ENCODE data around the gene MRPS22.

Gene MRPS22

GRCh38 chr3:139307601-139308555 lies 35.9 kb upstream of the MRPS22 start:
- H3K27me3 Mint-ChIP-seq, result no peaks in the 10 kb centered on the region
- H3K27ac Mint-ChIP-seq, result no peak overlapping the region
- no peaks in the 10 kb centered on the region for H3K4me1 Mint-ChIP-seq (ENCODE audit: low read depth)
- H3K36me3 Mint-ChIP-seq, result no peaks in the 10 kb centered on the region
- no peak overlapping the region for H3K4me3 Mint-ChIP-seq
- H3K9me3 Mint-ChIP-seq (ENCODE audit: low read depth), result no peaks in the 10 kb centered on the region

DNA sequence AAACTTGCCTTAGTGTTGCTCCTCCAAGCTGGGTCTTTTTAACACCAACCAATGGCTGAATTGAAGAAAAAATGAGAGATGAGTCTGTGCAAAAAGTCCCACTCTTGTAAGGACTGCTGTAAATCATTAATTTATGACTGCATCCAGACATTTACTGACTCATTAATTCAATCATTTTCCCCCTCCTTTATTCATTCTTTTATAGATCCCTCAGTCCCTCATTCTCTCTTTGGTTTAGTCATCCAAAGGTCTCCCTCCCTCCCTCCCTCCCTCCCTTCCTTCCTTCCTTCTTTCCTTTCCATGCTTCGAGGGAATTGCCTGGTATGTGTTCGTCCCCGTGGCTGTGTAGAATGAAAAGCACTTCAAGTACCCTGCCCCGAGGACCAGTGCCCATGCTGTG lies 35.3 kb upstream of the MRPS22 start:
- H3K4me3 Mint-ChIP-seq, result no peak overlapping the region
- no peaks in the 10 kb centered on the region for H3K36me3 Mint-ChIP-seq
- H3K9me3 Mint-ChIP-seq (ENCODE audit: low read depth), result no peaks in the 10 kb centered on the region
- H3K27me3 Mint-ChIP-seq, result no peaks in the 10 kb centered on the region
- no peak overlapping the region for H3K27ac Mint-ChIP-seq
- H3K4me1 Mint-ChIP-seq (ENCODE audit: low read depth), result no peaks in the 10 kb centered on the region

DNA sequence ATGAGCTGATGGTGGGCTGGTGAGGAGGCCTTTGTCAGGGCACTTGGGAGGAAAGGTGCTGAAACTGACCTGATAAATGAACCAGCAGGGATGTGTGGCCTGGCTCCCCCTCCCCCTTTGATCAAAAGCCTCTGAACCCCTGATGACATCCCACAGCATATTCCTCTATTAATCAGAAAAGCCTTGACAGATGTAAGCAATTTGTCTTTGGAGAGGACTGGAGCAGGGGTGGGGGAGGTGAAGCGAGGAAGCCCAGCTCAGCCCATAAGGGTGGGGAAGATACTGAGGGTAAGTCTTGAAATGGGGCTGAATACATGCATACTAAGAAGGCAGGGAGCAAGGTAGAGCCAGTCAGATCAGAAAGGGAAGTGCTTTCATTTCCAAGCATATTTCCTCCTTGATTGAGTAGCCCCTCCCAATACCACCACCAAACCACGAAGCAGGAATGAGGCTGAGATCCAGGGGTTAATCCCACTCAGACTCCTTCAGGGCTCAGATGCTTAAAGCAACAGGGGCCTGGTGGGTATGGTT lies 34.7 kb upstream of the MRPS22 start:
- no peak overlapping the region for H3K27ac Mint-ChIP-seq
- no peaks in the 10 kb centered on the region for H3K27me3 Mint-ChIP-seq
- H3K4me3 Mint-ChIP-seq, result no peak overlapping the region
- H3K4me1 Mint-ChIP-seq (ENCODE audit: low read depth), result no peaks in the 10 kb centered on the region
- no peaks in the 10 kb centered on the region for H3K9me3 Mint-ChIP-seq (ENCODE audit: low read depth)
- no peaks in the 10 kb centered on the region for H3K36me3 Mint-ChIP-seq

DNA sequence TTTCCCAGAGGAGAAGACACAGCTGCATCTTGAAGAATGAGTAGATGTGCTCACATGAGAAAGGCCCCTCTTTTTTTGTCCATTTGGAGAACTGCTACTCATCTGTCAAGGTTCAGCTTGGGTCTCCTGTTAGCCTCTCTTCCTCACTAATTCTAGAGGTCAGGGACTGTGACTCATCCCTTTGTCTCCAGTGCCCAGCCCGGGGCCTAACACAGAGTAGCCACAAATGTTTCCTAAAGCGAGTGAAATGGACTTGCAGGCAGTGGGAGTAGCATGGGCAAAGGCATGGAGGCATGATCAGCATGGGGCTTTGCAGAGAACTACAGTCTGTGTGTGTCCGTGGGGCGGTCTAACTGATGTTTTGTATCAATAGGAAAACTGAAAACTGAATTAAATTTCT lies 33.9 kb upstream of the MRPS22 start:
- Mint-ChIP-seq H3K27ac (no peak overlapping the region), H3K4me1 (ENCODE audit: low read depth) (no peaks in the 10 kb centered on the region), H3K27me3 (no peaks in the 10 kb centered on the region), H3K36me3 (no peaks in the 10 kb centered on the region), H3K4me3 (no peak overlapping the region), H3K9me3 (ENCODE audit: low read depth) (no peaks in the 10 kb centered on the region)

GRCh38 chr3:139310474-139310933 lies 33.3 kb upstream of the MRPS22 start:
- H3K9me3 Mint-ChIP-seq (ENCODE audit: low read depth), result no peaks in the 10 kb centered on the region
- no peaks in the 10 kb centered on the region for H3K36me3 Mint-ChIP-seq
- H3K27ac Mint-ChIP-seq, result no peak overlapping the region
- peaks cover under 1% of the 10 kb centered on the region for H3K27me3 Mint-ChIP-seq
- H3K4me1 Mint-ChIP-seq (ENCODE audit: low read depth), result no peaks in the 10 kb centered on the region
- H3K4me3 Mint-ChIP-seq, result no peak overlapping the region

DNA sequence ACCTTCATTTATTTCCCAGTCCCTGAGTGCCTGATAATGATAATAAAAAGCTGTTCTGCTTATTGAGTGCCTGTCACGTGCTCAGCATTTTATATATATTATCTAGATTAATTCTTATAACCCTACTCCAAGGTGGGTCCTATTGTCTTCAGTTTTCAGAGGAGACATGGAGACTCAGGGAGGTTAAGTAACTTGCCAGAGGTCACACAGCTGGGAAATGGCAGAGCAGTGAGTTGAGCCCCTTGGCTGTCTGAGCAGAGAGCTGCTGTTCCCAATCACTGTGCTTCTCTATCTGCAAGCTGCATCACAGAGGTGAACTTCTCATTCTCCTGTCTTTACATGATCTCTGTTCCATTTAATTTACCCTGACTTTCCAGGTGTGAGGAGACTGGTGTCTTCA lies 32.3 kb upstream of the MRPS22 start:
- Mint-ChIP-seq H3K4me3 (no peak overlapping the region), H3K4me1 (ENCODE audit: low read depth) (no peaks in the 10 kb centered on the region), H3K9me3 (ENCODE audit: low read depth) (no peaks in the 10 kb centered on the region), H3K27ac (no peak overlapping the region), H3K36me3 (no peaks in the 10 kb centered on the region), H3K27me3 (peaks cover 4% of the 10 kb centered on the region)

DNA sequence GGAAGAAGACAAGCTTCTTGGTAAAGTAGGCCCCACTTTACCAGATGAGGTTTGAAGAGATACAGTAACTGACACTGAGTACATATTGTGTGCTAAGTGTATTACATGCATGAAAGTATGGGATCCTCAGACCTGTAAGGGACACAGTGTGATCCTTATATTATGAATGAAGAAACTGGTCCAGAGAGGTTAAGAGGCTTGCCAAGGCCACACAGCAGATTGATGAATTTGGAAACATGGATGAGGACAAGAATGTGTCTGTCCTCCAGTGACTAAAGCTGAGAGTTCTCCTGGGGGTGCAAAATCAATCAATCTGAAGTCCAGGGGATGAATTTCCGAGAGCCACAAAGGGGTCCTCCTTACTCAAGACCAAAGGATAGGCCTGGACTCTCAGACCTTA lies 31.4 kb upstream of the MRPS22 start:
- Mint-ChIP-seq H3K27ac (no peak overlapping the region), H3K4me3 (no peak overlapping the region), H3K9me3 (ENCODE audit: low read depth) (no peaks in the 10 kb centered on the region), H3K27me3 (peaks cover 4% of the 10 kb centered on the region), H3K4me1 (ENCODE audit: low read depth) (no peaks in the 10 kb centered on the region), H3K36me3 (no peaks in the 10 kb centered on the region)

GRCh38 chr3:139312959-139313358 lies 30.9 kb upstream of the MRPS22 start:
- no peaks in the 10 kb centered on the region for H3K9me3 Mint-ChIP-seq (ENCODE audit: low read depth)
- H3K27ac Mint-ChIP-seq, result no peak overlapping the region
- peaks cover 4% of the 10 kb centered on the region for H3K27me3 Mint-ChIP-seq
- no peak overlapping the region for H3K4me3 Mint-ChIP-seq
- no peaks in the 10 kb centered on the region for H3K4me1 Mint-ChIP-seq (ENCODE audit: low read depth)
- no peaks in the 10 kb centered on the region for H3K36me3 Mint-ChIP-seq

- no peaks in the 10 kb centered on the region for H3K4me1 Mint-ChIP-seq (ENCODE audit: low read depth)
- H3K36me3 Mint-ChIP-seq, result no peaks in the 10 kb centered on the region
- H3K27ac Mint-ChIP-seq, result no peak overlapping the region
- no peaks in the 10 kb centered on the region for H3K9me3 Mint-ChIP-seq (ENCODE audit: low read depth)
- no peak overlapping the region for H3K4me3 Mint-ChIP-seq
- H3K27me3 Mint-ChIP-seq, result peaks cover 4% of the 10 kb centered on the region
Measured at GRCh38 chr3:139313921-139314320, 29.9 kb upstream of the MRPS22 start.

GRCh38 chr3:139317215-139317614 lies 26.6 kb upstream of the MRPS22 start:
- no peaks in the 10 kb centered on the region for H3K36me3 Mint-ChIP-seq
- H3K4me3 Mint-ChIP-seq, result no peak overlapping the region
- peaks cover 4% of the 10 kb centered on the region for H3K27me3 Mint-ChIP-seq
- no peak overlapping the region for H3K27ac Mint-ChIP-seq
- H3K9me3 Mint-ChIP-seq (ENCODE audit: low read depth), result no peaks in the 10 kb centered on the region
- H3K4me1 Mint-ChIP-seq (ENCODE audit: low read depth), result no peaks in the 10 kb centered on the region

- H3K4me1 Mint-ChIP-seq (ENCODE audit: low read depth), result no peaks in the 10 kb centered on the region
- H3K36me3 Mint-ChIP-seq, result no peaks in the 10 kb centered on the region
- H3K27me3 Mint-ChIP-seq, result peaks cover 4% of the 10 kb centered on the region
- H3K9me3 Mint-ChIP-seq (ENCODE audit: low read depth), result no peaks in the 10 kb centered on the region
- H3K27ac Mint-ChIP-seq, result no peak overlapping the region
- no peak overlapping the region for H3K4me3 Mint-ChIP-seq
Measured at GRCh38 chr3:139317660-139318430, 26.0 kb upstream of the MRPS22 start.

- Mint-ChIP-seq H3K27ac (no peak overlapping the region), H3K9me3 (ENCODE audit: low read depth) (no peaks in the 10 kb centered on the region), H3K36me3 (no peaks in the 10 kb centered on the region), H3K4me3 (no peak overlapping the region), H3K27me3 (peaks cover 4% of the 10 kb centered on the region), H3K4me1 (ENCODE audit: low read depth) (no peaks in the 10 kb centered on the region)
Measured at GRCh38 chr3:139318431-139318816, 25.4 kb upstream of the MRPS22 start.

DNA sequence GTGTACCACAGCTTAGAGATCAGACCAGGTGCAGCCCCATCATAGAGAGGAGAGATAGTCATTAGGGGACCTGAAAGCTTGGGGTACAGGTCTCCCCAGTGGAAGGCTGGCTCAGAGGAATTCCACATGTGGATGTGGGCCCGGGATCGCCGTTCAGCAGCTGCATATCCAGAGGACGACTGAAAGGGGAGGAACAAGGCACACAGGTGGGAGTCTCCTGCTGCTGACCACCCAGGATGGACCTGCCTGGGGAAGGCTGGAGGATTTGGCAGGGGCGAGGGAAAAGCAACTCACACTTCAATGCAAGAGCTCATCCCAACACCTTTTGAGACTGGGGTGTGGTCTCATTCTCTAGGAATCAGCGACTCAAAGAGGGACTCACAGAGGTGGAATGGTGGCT lies 25.0 kb upstream of the MRPS22 start:
- no peak overlapping the region for H3K4me3 Mint-ChIP-seq
- H3K36me3 Mint-ChIP-seq, result no peaks in the 10 kb centered on the region
- H3K27me3 Mint-ChIP-seq, result peaks cover 4% of the 10 kb centered on the region
- no peaks in the 10 kb centered on the region for H3K4me1 Mint-ChIP-seq (ENCODE audit: low read depth)
- H3K27ac Mint-ChIP-seq, result no peak overlapping the region
- no peaks in the 10 kb centered on the region for H3K9me3 Mint-ChIP-seq (ENCODE audit: low read depth)

DNA sequence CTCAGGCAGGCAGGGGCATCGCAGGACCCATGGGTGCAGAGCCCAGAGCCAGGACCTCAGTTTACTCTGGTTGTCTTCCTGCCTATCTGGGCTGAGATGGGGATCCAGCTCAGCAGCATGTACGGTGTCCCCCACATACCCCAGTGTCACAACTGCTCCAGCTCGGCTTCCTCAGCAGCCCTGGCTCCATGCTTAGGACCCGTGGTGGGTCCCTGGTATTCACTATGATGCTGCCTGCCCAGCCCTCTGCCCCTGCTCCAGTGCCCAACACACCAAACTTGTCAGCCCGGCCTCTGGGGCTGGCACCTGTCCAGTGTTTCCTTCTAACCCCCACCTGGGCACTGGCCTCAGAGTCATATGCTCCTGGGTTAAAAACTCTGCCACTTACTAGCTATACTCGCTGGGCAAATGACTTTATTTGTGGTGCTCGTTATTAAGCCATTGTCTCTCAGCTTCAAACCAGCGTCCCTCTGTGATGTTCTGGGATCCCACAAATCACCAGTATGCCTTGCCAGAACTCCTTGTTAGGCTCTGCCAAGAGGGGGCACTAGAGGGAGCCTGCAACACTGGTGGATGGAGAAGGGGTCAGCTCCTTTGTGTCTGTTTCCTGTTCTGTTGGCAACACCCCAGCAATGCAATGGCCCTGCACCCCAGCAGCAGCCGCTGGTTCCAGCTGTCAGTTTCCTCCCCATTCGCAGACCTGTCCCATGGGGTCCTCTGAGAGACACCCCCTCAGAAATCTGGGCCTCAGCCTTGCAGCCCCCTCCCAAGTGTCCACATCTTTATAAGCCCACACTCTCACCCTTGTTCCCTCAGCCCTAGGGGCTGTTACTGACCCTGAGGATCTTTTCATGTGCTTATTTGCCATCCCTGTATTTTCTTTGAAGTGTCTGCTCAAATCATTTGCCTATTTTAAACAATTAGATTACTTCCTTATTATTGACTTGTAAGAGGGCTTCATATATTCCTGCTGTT lies 24.1 kb upstream of the MRPS22 start:
- H3K36me3 Mint-ChIP-seq, result no peaks in the 10 kb centered on the region
- peaks cover 4% of the 10 kb centered on the region for H3K27me3 Mint-ChIP-seq
- no peak overlapping the region for H3K27ac Mint-ChIP-seq

More for the DNA sequence above, 24.1 kb upstream of the MRPS22 start:
- Mint-ChIP-seq H3K9me3 (ENCODE audit: low read depth) (no peaks in the 10 kb centered on the region), H3K4me3 (no peak overlapping the region), H3K4me1 (ENCODE audit: low read depth) (no peaks in the 10 kb centered on the region)
